ENCODE results near the gene GFER. TPM values are rescaled to one million over a fixed set of nuclear protein-coding genes. Genes with fewer than 3 reads are reported as not detected.
A peak's percentile ranks its signal among the peaks of the same experiment; 100 is the strongest.

Gene GFER
- total and polyA plus RNA-seq, 9 of the 15 experiments (the other 6 are each of a cell fraction or from before 2014, with no cell fraction given) = 4.3 to 53.7 (median 19.8) TPM

GRCh38 chr16:1959269-1960039, 24.5 kb upstream of the GFER start, which contains the start of gene NDUFB10 (continued):
- TF ChIP-seq, protein P1, sequence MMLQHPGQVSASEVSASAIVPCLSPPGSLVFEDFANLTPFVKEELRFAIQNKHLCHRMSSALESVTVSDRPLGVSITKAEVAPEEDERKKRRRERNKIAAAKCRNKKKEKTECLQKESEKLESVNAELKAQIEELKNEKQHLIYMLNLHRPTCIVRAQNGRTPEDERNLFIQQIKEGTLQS (IDR thresholded peaks at IDR 0.05) = no peak
- TF ChIP-seq, protein P1 (CRISPR knock-in tag; conservative IDR thresholded peaks at IDR 0.05) = peak; percentile 44; the same call in 1 of the 2 replicates
- TF ChIP-seq MAFG (tag; conservative IDR thresholded peaks at IDR 0.05) (no peak), ASH1L (IDR thresholded peaks at IDR 0.05; ENCODE audit: borderline replicate concordance, low read depth, partially characterized antibody) (no peak), JUND (IDR thresholded peaks at IDR 0.05; ENCODE audit: borderline replicate concordance, low read depth, low read length) (peak; percentile 66; the same call in 1 of the 2 replicates), JUND (tag; IDR thresholded peaks at IDR 0.05; ENCODE audit: borderline replicate concordance, low read depth, low read length) (no peak), CBX1 (IDR thresholded peaks at IDR 0.05; ENCODE audit: low read depth) (0 out of 2 replicates have a peak, but pooled peaks have one; percentile 49), CHD2 (IDR thresholded peaks at IDR 0.05; ENCODE audit: low read depth, low read length) (0 out of 2 replicates have a peak, but pooled peaks have one; percentile 6), RAD21 (CRISPR knock-in tag; conservative IDR thresholded peaks at IDR 0.05 in 1 of 2, IDR thresholded peaks at IDR 0.05 in 1 of 2) (peak; percentile 26 to 51; a peak in 3 of 4 replicates), ESRRA (IDR thresholded peaks at IDR 0.05; ENCODE audit: borderline replicate concordance, low read depth) (peak; percentile 80), ZNF318 (IDR thresholded peaks at IDR 0.05; ENCODE audit: borderline replicate concordance in 1 of 2, low read depth in 1 of 2) (no peak), ZBTB7A (IDR thresholded peaks at IDR 0.05; ENCODE audit: borderline replicate concordance, control insufficient read depth, low read depth, low read length) (peak; percentile 68; the same call in 1 of the 2 replicates), TAF15 (IDR thresholded peaks at IDR 0.05; ENCODE audit: low read depth, low read length) (no peak), FOXP1 (CRISPR knock-in tag; IDR thresholded peaks at IDR 0.05) (peak; percentile 90; the same call in 1 of the 2 replicates), ZNF639 (CRISPR knock-in tag; conservative IDR thresholded peaks at IDR 0.05 in 1 of 2, IDR thresholded peaks at IDR 0.05 in 1 of 2) (peak in 1 of 2 experiments; percentile 85; a peak in 2 of 4 replicates)
